Retinal pigment epithelial cell (primary cell): ENCODE data around the gene OR51G2.

Experiments used
- DNase-seq: peaks from one replicate; pipeline ENCODE4 v3.0.0-alpha.2; 2010; ENCODE audit warnings: low read depth
- H3K4me3 ChIP-seq: 2 replicates; pipeline ENCODE4 v1.5.1; 2011; ENCODE audit warnings: mild to moderate bottlenecking, low read length, control low read depth, moderate library complexity
- CTCF ChIP-seq: conservative IDR thresholded peaks from 2 replicates; pipeline ENCODE4 v1.5.1; 2011; ENCODE audit warnings: low read depth, low read length, control low read depth, inconsistent platforms

Gene OR51G2

GRCh38 chr11:4932751-4933150 is 13.6 kb upstream of the OR51G2 start:
- H3K4me3 ChIP-seq: no peak overlapping the region
- TF ChIP-seq CTCF: no peak
- DNase-seq: no peak

GRCh38 chr11:4926608-4927007 is 7.5 kb upstream of the OR51G2 start:
- no peak for DNase-seq
- TF ChIP-seq CTCF: no peak
- no peak overlapping the region for H3K4me3 ChIP-seq

- no peak for TF ChIP-seq CTCF
- no peak for DNase-seq
- no peak within 1 kb of the TSS for H3K4me3 ChIP-seq
Observed at GRCh38 chr11:4924239-4924638, 5.1 kb upstream of the OR51G2 start, which contains the start of gene OR51G1. TSS of gene OR51G1 (minus strand) at chr11:4924339. CDS start at chr11:4924339, 0 bp downstream.

GRCh38 chr11:4922304-4922703 is 3.2 kb upstream of the OR51G2 start:
- TF ChIP-seq CTCF: no peak
- no peak for DNase-seq
- H3K4me3 ChIP-seq: no peak overlapping the region

- no peak for DNase-seq
- TF ChIP-seq CTCF: no peak
Observed at GRCh38 chr11:4921796-4922195, 2.6 kb upstream of the OR51G2 start.

GRCh38 chr11:4916581-4916980 is 2.6 kb downstream of the OR51G2 start:
- no peak for TF ChIP-seq CTCF
- no peak overlapping the region for H3K4me3 ChIP-seq
- no peak for DNase-seq

More at GRCh38 chr11:4921796-4922195, 2.6 kb upstream of the OR51G2 start:
- no peak overlapping the region for H3K4me3 ChIP-seq

- TF ChIP-seq CTCF: no peak
- no peak for DNase-seq
- H3K4me3 ChIP-seq: no peak within 1 kb of the TSS
Observed at GRCh38 chr11:4903484-4903883, 15.7 kb downstream of the OR51G2 start, which contains the start of gene OR51A7. TSS of gene OR51A7 (plus strand) at chr11:4903783. CDS start at chr11:4907370, 3,587 bp downstream.
